Skeletal muscle tissue (tissue), 4 donors: ENCODE data around the gene CCNB2. TPM values are rescaled to one million over a fixed set of nuclear protein-coding genes. Genes with fewer than 3 reads are reported as not detected.
A peak's percentile ranks its signal among the peaks of the same experiment; 100 is the strongest.
"Not testable (repeated sequence)": the region's sequence is repeated elsewhere in the genome, so short reads cannot be mapped to it uniquely, and the experiment has no call there.

Experiments used
- H3K27ac ChIP-seq: one replicate; pipeline ENCODE4 v1.7.0; 2013; ENCODE audit warnings: mild to moderate bottlenecking, low read depth, low read length, inconsistent platforms
- H3K27me3 ChIP-seq, 3 donors: one replicate each; pipeline ENCODE4 v1.7.0; 2013; ENCODE audit warnings: low read length in 3 of 3; ENCODE audit not compliant: control insufficient read depth in 3 of 3, insufficient read depth in 3 of 3
- H3K36me3 ChIP-seq, 3 donors: one replicate each; pipeline ENCODE4 v1.7.0; 2013; ENCODE audit warnings: low read length in 3 of 3; ENCODE audit not compliant: control insufficient read depth in 3 of 3, insufficient read depth in 3 of 3
- H3K4me1 ChIP-seq, 3 donors: one replicate each; pipeline ENCODE4 v1.7.0; 2013; ENCODE audit warnings: low read length in 3 of 3, mild to moderate bottlenecking in 3 of 3; ENCODE audit not compliant: control insufficient read depth in 3 of 3, insufficient read depth in 3 of 3
- H3K4me3 ChIP-seq, 3 donors: one replicate each; pipeline ENCODE4 v1.7.0; 2013; ENCODE audit warnings: low read length in 3 of 3
- H3K9ac ChIP-seq, 3 donors: one replicate each; pipeline ENCODE4 v1.7.0; 2013; ENCODE audit warnings: low read length in 3 of 3, mild to moderate bottlenecking in 3 of 3, moderate library complexity in 2 of 3, low read depth in 1 of 3
- H3K9me3 ChIP-seq, 3 donors: one replicate each; pipeline ENCODE4 v1.7.0; 2013; ENCODE audit warnings: low read length in 3 of 3; ENCODE audit not compliant: control insufficient read depth in 3 of 3
- total RNA-seq: library from RNA; depleted of rRNA; stranded (reverse); fragments of >200 nt; gene quantifications from one replicate; pipeline ENCODE4 v1.2.3, GENCODE V29; 2014
- donor health status: Osteomylitis.

CCNB2 gene
- total RNA-seq, 1 donor from 2014 or later: 7.8 TPM

- H3K4me1 ChIP-seq: peaks cover 0 to 2% (median 0%) of the 10 kb centered on the region in 3 donors
- H3K9me3 ChIP-seq: no peaks in the 10 kb centered on the region
- no peak overlapping the region for H3K4me3 ChIP-seq
- peaks cover 31 to 43% (median 41%) of the 10 kb centered on the region in 3 donors for H3K36me3 ChIP-seq
- H3K9ac ChIP-seq: no peak overlapping the region
- H3K27me3 ChIP-seq: no peaks in the 10 kb centered on the region
- no peak overlapping the region for H3K27ac ChIP-seq
Measured at GRCh38 chr15:59159210-59159609, 54.3 kb downstream of the CCNB2 start.

- H3K36me3 ChIP-seq: peaks cover 31 to 55% (median 41%) of the 10 kb centered on the region in 3 donors
Measured at GRCh38 chr15:59160880-59161593, 56.1 kb downstream of the CCNB2 start.

GRCh38 chr15:59162080-59162479 lies 57.1 kb downstream of the CCNB2 start:
- not testable (repeated sequence) for H3K27me3 ChIP-seq, H3K27ac ChIP-seq, H3K9me3 ChIP-seq, H3K4me3 ChIP-seq, H3K4me1 ChIP-seq, H3K9ac ChIP-seq
- peaks cover 31 to 54% (median 44%) of the 10 kb centered on the region in 3 donors for H3K36me3 ChIP-seq

More at GRCh38 chr15:59160880-59161593, 56.1 kb downstream of the CCNB2 start:
- no peak overlapping the region for H3K4me3 ChIP-seq
- no peaks in the 10 kb centered on the region for H3K27me3 ChIP-seq
- no peaks in the 10 kb centered on the region for H3K9me3 ChIP-seq
- no peak overlapping the region for H3K9ac ChIP-seq
- H3K27ac ChIP-seq: no peak overlapping the region
- no peaks in the 10 kb centered on the region for H3K4me1 ChIP-seq

GRCh38 chr15:59165726-59166125 lies 60.8 kb downstream of the CCNB2 start:
- Histone ChIP-seq H3K9ac (no peak overlapping the region), H3K36me3 (peaks cover 13 to 29% (median 23%) of the 10 kb centered on the region in 3 donors), H3K27me3 (no peaks in the 10 kb centered on the region), H3K4me3 (no peak overlapping the region), H3K4me1 (peaks cover 5 to 8% (median 7%) of the 10 kb centered on the region in 3 donors), H3K27ac (no peak overlapping the region), H3K9me3 (no peaks in the 10 kb centered on the region)

GRCh38 chr15:59166166-59166565 lies 61.2 kb downstream of the CCNB2 start:
- Histone ChIP-seq H3K27ac (no peak overlapping the region), H3K4me3 (no peak overlapping the region), H3K9me3 (no peaks in the 10 kb centered on the region), H3K36me3 (peaks cover 10 to 26% (median 18%) of the 10 kb centered on the region in 3 donors), H3K9ac (no peak overlapping the region), H3K27me3 (no peaks in the 10 kb centered on the region), H3K4me1 (peaks cover 5 to 8% (median 7%) of the 10 kb centered on the region in 3 donors)

GRCh38 chr15:59166601-59167265 lies 61.8 kb downstream of the CCNB2 start:
- no peaks in the 10 kb centered on the region for H3K9me3 ChIP-seq
- H3K27me3 ChIP-seq: no peaks in the 10 kb centered on the region
- no peak overlapping the region for H3K9ac ChIP-seq
- H3K4me1 ChIP-seq: peaks cover 5 to 8% (median 7%) of the 10 kb centered on the region in 3 donors
- no peak overlapping the region for H3K4me3 ChIP-seq
- H3K36me3 ChIP-seq: peaks cover 11 to 26% (median 16%) of the 10 kb centered on the region in 3 donors
- no peak overlapping the region for H3K27ac ChIP-seq

- Histone ChIP-seq H3K9me3 (no peaks in the 10 kb centered on the region), H3K9ac (no peak overlapping the region), H3K27ac (no peak overlapping the region), H3K36me3 (peaks cover 7 to 22% (median 8%) of the 10 kb centered on the region in 3 donors), H3K4me3 (no peak overlapping the region), H3K27me3 (no peaks in the 10 kb centered on the region), H3K4me1 (peaks cover 5 to 8% (median 7%) of the 10 kb centered on the region in 3 donors)
Measured at GRCh38 chr15:59168536-59168935, 63.6 kb downstream of the CCNB2 start.

- H3K36me3 ChIP-seq: peaks cover 8 to 24% (median 14%) of the 10 kb centered on the region in 3 donors
- H3K4me1 ChIP-seq: peaks cover 5 to 8% (median 7%) of the 10 kb centered on the region in 3 donors
- no peak overlapping the region for H3K9ac ChIP-seq
- H3K9me3 ChIP-seq: no peaks in the 10 kb centered on the region
- peak overlapping the region; percentile 71 for H3K27ac ChIP-seq
- no peak overlapping the region for H3K4me3 ChIP-seq
- H3K27me3 ChIP-seq: no peaks in the 10 kb centered on the region
Measured at GRCh38 chr15:59169251-59169708, 64.3 kb downstream of the CCNB2 start.

GRCh38 chr15:59170295-59171066 lies 65.5 kb downstream of the CCNB2 start:
- peaks cover 7 to 14% (median 12%) of the 10 kb centered on the region in 3 donors for H3K4me1 ChIP-seq
- H3K27me3 ChIP-seq: no peaks in the 10 kb centered on the region
- no peak overlapping the region for H3K9ac ChIP-seq
- no peaks in the 10 kb centered on the region for H3K9me3 ChIP-seq
- no peak overlapping the region for H3K4me3 ChIP-seq
- peaks cover 8 to 15% (median 15%) of the 10 kb centered on the region in 3 donors for H3K36me3 ChIP-seq
- H3K27ac ChIP-seq: peak overlapping the region; percentile 71
